HEK293 (cell line): ENCODE data around the gene SLC37A4.

ENCODE experiments used
- CTCF ChIP-seq: fragments of 450-650 bp; formaldehyde crosslinking; IDR thresholded peaks from 2 replicates; pipeline ENCODE4 v1.5.1; 2016; ENCODE audit warnings: missing biosample characterization, missing genetic modification characterization
- ZNF26 ChIP-seq: fragments of 450-650 bp; formaldehyde crosslinking; IDR thresholded peaks from 2 replicates; pipeline ENCODE4 v1.5.1; 2016; ENCODE audit warnings: missing biosample characterization, missing genetic modification characterization
- ZNF292 ChIP-seq: fragments of 450-650 bp; formaldehyde crosslinking; IDR thresholded peaks from 2 replicates; pipeline ENCODE4 v1.5.1; 2016; ENCODE audit warnings: low read depth, missing biosample characterization, missing genetic modification characterization, borderline replicate concordance
- ZSCAN16 ChIP-seq: fragments of 450-650 bp; formaldehyde crosslinking; IDR thresholded peaks from 2 replicates; pipeline ENCODE4 v1.5.1; 2016; ENCODE audit warnings: missing biosample characterization, missing genetic modification characterization

- no peak for TF ChIP-seq ZSCAN16 (tag by site-specific recombination)
- no peak for TF ChIP-seq ZNF26 (tag by site-specific recombination)
- TF ChIP-seq CTCF (tag by site-specific recombination): no peak
- no peak for TF ChIP-seq ZNF292
Measured at GRCh38 chr11:119061256-119061655, 30.6 kb upstream of the SLC37A4 start.
